HFFc6 (cell line): ENCODE measurements around the gene ASTN2. TPM values are rescaled to one million over a fixed set of nuclear protein-coding genes. Genes with fewer than 3 reads are reported as not detected.

Experiments used
- DNase-seq: peaks from one replicate; pipeline ENCODE4 v3.0.0-alpha.2; 2018
- H3K27ac Mint-ChIP-seq: 2 replicates; pipeline ENCODE4 v1.8.0; 2020; ENCODE audit warnings: mild to moderate bottlenecking, mixed read lengths
- H3K27me3 Mint-ChIP-seq: 2 replicates; pipeline ENCODE4 v1.8.0; 2021; ENCODE audit warnings: mild to moderate bottlenecking, moderate library complexity, mixed read lengths; ENCODE audit not compliant: insufficient read depth
- H3K36me3 Mint-ChIP-seq: 2 replicates; pipeline ENCODE4 v1.8.0; 2021; ENCODE audit warnings: low read depth, mixed read lengths
- H3K4me1 Mint-ChIP-seq: 2 replicates; pipeline ENCODE4 v1.8.0; 2020; ENCODE audit warnings: low read depth, mixed read lengths
- H3K4me3 Mint-ChIP-seq: 2 replicates; pipeline ENCODE4 v1.8.0; 2020; ENCODE audit warnings: mild to moderate bottlenecking, moderate library complexity, mixed read lengths
- H3K9me3 Mint-ChIP-seq: 2 replicates; pipeline ENCODE4 v1.8.0; 2020; ENCODE audit warnings: mild to moderate bottlenecking, mixed read lengths
- long read RNA-seq: library from polyadenylated mRNA; unstranded; transcript quantifications from one replicate; pipeline ENCODE4 v2.0.0, GENCODE V29; 2019
- total RNA-seq, 6 experiments: library from RNA; stranded (reverse); fragmentation: NEBNext Ultra II Directional; extraction: Animal tissue kit (Norgen Biotek cat#: 25700); gene quantifications; 2 replicates in 1 of 6; 3 replicates in 5 of 6; pipeline ENCODE4 v1.2.3, GENCODE V29; 2021
- TF ChIP-seq, protein P1 (sequence below): fragments of 200-600 bp; sonication (generic); IDR thresholded peaks from 2 replicates; pipeline ENCODE4 v1.5.0; 2021; ENCODE audit warnings: antibody characterized with exemption, mild to moderate bottlenecking

ASTN2 gene
- total RNA-seq, result 1 to 10 TPM; 7.3 to 9.7 (median 8.3) TPM
- long read RNA-seq, partial matches to known transcripts, result 17 of 26 reads
- long read RNA-seq, other reads (novel, unspliced or antisense), result 9 of 26 reads

GRCh38 chr9:117414906-117415331 is at the start of gene ASTN2:
ASTN2 (minus strand) TSS chr9:117415057; CDS start chr9:117414938, 119 bp downstream.
- peaks cover 10% of the 10 kb centered on the region; the same call in 1 of the 2 replicates for H3K9me3 Mint-ChIP-seq
- TF ChIP-seq, protein P1, sequence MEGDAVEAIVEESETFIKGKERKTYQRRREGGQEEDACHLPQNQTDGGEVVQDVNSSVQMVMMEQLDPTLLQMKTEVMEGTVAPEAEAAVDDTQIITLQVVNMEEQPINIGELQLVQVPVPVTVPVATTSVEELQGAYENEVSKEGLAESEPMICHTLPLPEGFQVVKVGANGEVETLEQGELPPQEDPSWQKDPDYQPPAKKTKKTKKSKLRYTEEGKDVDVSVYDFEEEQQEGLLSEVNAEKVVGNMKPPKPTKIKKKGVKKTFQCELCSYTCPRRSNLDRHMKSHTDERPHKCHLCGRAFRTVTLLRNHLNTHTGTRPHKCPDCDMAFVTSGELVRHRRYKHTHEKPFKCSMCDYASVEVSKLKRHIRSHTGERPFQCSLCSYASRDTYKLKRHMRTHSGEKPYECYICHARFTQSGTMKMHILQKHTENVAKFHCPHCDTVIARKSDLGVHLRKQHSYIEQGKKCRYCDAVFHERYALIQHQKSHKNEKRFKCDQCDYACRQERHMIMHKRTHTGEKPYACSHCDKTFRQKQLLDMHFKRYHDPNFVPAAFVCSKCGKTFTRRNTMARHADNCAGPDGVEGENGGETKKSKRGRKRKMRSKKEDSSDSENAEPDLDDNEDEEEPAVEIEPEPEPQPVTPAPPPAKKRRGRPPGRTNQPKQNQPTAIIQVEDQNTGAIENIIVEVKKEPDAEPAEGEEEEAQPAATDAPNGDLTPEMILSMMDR, result no peak
- no peaks in the 10 kb centered on the region for H3K4me1 Mint-ChIP-seq
- H3K27ac Mint-ChIP-seq, result no peak within 1 kb of the TSS
- no peak within 1 kb of the TSS for H3K4me3 Mint-ChIP-seq
- H3K36me3 Mint-ChIP-seq, result no peaks in the 10 kb centered on the region
- no peak for DNase-seq
- peaks cover 2% of the 10 kb centered on the region; the same call in 1 of the 2 replicates for H3K27me3 Mint-ChIP-seq

- no peak for DNase-seq
- no peaks in the 10 kb centered on the region for H3K4me1 Mint-ChIP-seq
- H3K4me3 Mint-ChIP-seq, result no peak overlapping the region
- H3K9me3 Mint-ChIP-seq, result peaks cover 46% of the 10 kb centered on the region
- H3K27me3 Mint-ChIP-seq, result no peaks in the 10 kb centered on the region; the same call in 1 of the 2 replicates
- TF ChIP-seq, protein P1, result no peak
- H3K27ac Mint-ChIP-seq, result no peak overlapping the region
- H3K36me3 Mint-ChIP-seq, result no peaks in the 10 kb centered on the region
Observed at GRCh38 chr9:117462861-117463260, 48.0 kb upstream of the ASTN2 start.

DNA sequence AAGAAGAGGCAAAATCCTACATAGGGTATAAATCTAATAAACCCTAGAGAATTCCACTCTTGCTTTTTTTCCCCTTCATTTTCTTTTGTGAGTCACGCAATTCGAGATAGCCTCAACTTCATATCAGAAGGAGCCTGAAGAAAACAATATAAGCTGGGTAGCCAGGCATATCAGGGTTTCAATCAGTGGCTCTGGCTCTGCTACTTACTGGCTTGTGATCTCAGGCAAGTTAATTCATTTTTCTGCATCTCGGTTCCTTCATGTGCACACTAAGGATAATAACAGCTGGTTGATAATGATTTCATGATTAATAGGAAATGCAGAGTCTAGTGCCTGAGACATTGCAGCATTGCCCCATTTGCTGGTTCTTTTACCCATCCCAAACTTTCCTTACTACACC is 46.5 kb upstream of the ASTN2 start:
- no peak for DNase-seq
- no peaks in the 10 kb centered on the region for H3K36me3 Mint-ChIP-seq
- no peak overlapping the region for H3K27ac Mint-ChIP-seq
- H3K4me1 Mint-ChIP-seq, result no peaks in the 10 kb centered on the region
- no peak overlapping the region for H3K4me3 Mint-ChIP-seq
- TF ChIP-seq, protein P1, result no peak
- H3K27me3 Mint-ChIP-seq, result no peaks in the 10 kb centered on the region; the same call in 1 of the 2 replicates
- peaks cover 52% of the 10 kb centered on the region for H3K9me3 Mint-ChIP-seq

GRCh38 chr9:117460743-117461142 is 45.9 kb upstream of the ASTN2 start:
- DNase-seq, result no peak
- no peak overlapping the region for H3K4me3 Mint-ChIP-seq
- no peaks in the 10 kb centered on the region for H3K4me1 Mint-ChIP-seq
- H3K27me3 Mint-ChIP-seq, result no peaks in the 10 kb centered on the region; the same call in 1 of the 2 replicates
- peaks cover 54% of the 10 kb centered on the region for H3K9me3 Mint-ChIP-seq
- no peak overlapping the region for H3K27ac Mint-ChIP-seq
- H3K36me3 Mint-ChIP-seq, result no peaks in the 10 kb centered on the region
- TF ChIP-seq, protein P1, result no peak

- Mint-ChIP-seq H3K9me3 (peaks cover 47% of the 10 kb centered on the region), H3K36me3 (no peaks in the 10 kb centered on the region), H3K4me1 (no peaks in the 10 kb centered on the region), H3K27me3 (no peaks in the 10 kb centered on the region; the same call in 1 of the 2 replicates), H3K4me3 (no peak overlapping the region), H3K27ac (no peak overlapping the region)
- TF ChIP-seq, protein P1, result no peak
- no peak for DNase-seq
Observed at GRCh38 chr9:117459913-117460312, 45.1 kb upstream of the ASTN2 start.
